HepG2 (cell line): ENCODE measurements around the gene FBP1.

Source experiments
- ARHGAP35 ChIP-seq: sonication (generic); formaldehyde crosslinking; IDR thresholded peaks from 2 replicates; pipeline ENCODE4 v1.9.0; 2022; ENCODE audit warnings: mild to moderate bottlenecking, inconsistent platforms, moderate library complexity, missing genetic modification reagents, borderline replicate concordance
- BRD4 ChIP-seq: sonication (generic); formaldehyde crosslinking; IDR thresholded peaks from 2 replicates; pipeline ENCODE4 v1.4.0; 2020; ENCODE audit warnings: missing genetic modification reagents
- GABPA ChIP-seq, 2 experiments: IDR thresholded peaks; 2 replicates each; pipeline ENCODE4 v1.6.1; 2011 to 2016; ENCODE audit warnings: low read depth in 2 of 2, low read length in 1 of 2, missing biosample characterization in 1 of 2, missing genetic modification characterization in 1 of 2
- JUNB ChIP-seq: sonication (generic); formaldehyde crosslinking; IDR thresholded peaks from 2 replicates; pipeline ENCODE4 v1.8.0; 2022; ENCODE audit warnings: missing genetic modification reagents, mild to moderate bottlenecking, borderline replicate concordance
- MED13 ChIP-seq: sonication (generic); formaldehyde crosslinking; IDR thresholded peaks from 2 replicates; pipeline ENCODE4 v1.5.0; 2020; ENCODE audit warnings: missing genetic modification reagents
- RFX3 ChIP-seq: IDR thresholded peaks from 2 replicates; pipeline ENCODE4 v1.6.1; 2016; ENCODE audit warnings: missing biosample characterization, missing genetic modification reagents
- SIN3A ChIP-seq: IDR thresholded peaks from 2 replicates; pipeline ENCODE4 v1.6.1; 2011; ENCODE audit warnings: low read depth, mild to moderate bottlenecking, control low read depth, low read length, borderline replicate concordance
- ZNF777 ChIP-seq: sonication (generic); formaldehyde crosslinking; IDR thresholded peaks from 2 replicates; pipeline ENCODE4 v1.4.0; 2020; ENCODE audit warnings: missing genetic modification reagents
- ZNF891 ChIP-seq: sonication (generic); formaldehyde crosslinking; IDR thresholded peaks from 2 replicates; pipeline ENCODE4 v1.5.0; 2020; ENCODE audit warnings: mild to moderate bottlenecking, missing genetic modification reagents
- TF ChIP-seq, protein P1 (sequence below): sonication (generic); formaldehyde crosslinking; IDR thresholded peaks from 2 replicates; pipeline ENCODE4 v1.5.1; 2020; ENCODE audit warnings: mild to moderate bottlenecking, missing genetic modification reagents

GRCh38 chr9:94638335-94639060 is 820 bp downstream of the FBP1 start:
- TF ChIP-seq SIN3A = no peak
- TF ChIP-seq MED13 (CRISPR knock-in tag) = no peak
- no peak for TF ChIP-seq BRD4
- TF ChIP-seq ZNF891 (CRISPR knock-in tag) = no peak
- no peak for TF ChIP-seq RFX3 (CRISPR knock-in tag)
- TF ChIP-seq ARHGAP35 (CRISPR knock-in tag) = no peak
- no peak for TF ChIP-seq ZNF777 (CRISPR knock-in tag)
- TF ChIP-seq GABPA (IDR thresholded peaks at IDR 0.05; ENCODE audit: low read depth, low read length) = no peak
- no peak for TF ChIP-seq GABPA (CRISPR knock-in tag; IDR thresholded peaks at IDR 0.05; ENCODE audit: low read depth)
- no peak for TF ChIP-seq JUNB (CRISPR knock-in tag)
- TF ChIP-seq, protein P1, sequence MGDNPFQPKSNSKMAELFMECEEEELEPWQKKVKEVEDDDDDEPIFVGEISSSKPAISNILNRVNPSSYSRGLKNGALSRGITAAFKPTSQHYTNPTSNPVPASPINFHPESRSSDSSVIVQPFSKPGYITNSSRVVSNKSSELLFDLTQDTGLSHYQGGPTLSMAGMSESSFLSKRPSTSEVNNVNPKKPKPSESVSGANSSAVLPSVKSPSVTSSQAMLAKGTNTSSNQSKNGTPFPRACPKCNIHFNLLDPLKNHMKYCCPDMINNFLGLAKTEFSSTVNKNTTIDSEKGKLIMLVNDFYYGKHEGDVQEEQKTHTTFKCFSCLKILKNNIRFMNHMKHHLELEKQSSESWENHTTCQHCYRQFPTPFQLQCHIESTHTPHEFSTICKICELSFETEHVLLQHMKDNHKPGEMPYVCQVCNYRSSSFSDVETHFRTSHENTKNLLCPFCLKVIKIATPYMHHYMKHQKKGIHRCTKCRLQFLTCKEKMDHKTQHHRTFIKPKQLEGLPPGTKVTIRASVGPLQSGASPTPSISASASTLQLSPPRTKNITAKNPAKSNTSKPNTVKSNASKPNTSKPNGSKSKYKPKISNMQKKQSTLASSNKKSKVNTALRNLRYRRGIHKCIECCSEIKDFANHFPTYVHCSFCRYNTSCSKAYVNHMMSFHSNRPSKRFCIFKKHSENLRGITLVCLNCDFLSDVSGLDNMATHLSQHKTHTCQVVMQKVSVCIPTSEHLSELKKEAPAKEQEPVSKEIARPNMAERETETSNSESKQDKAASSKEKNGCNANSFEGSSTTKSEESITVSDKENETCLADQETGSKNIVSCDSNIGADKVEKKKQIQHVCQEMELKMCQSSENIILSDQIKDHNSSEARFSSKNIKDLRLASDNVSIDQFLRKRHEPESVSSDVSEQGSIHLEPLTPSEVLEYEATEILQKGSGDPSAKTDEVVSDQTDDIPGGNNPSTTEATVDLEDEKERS (CRISPR knock-in tag) = no peak
